ENCODE measurements around the gene ADSS1.

The ADSS1 gene

DNA sequence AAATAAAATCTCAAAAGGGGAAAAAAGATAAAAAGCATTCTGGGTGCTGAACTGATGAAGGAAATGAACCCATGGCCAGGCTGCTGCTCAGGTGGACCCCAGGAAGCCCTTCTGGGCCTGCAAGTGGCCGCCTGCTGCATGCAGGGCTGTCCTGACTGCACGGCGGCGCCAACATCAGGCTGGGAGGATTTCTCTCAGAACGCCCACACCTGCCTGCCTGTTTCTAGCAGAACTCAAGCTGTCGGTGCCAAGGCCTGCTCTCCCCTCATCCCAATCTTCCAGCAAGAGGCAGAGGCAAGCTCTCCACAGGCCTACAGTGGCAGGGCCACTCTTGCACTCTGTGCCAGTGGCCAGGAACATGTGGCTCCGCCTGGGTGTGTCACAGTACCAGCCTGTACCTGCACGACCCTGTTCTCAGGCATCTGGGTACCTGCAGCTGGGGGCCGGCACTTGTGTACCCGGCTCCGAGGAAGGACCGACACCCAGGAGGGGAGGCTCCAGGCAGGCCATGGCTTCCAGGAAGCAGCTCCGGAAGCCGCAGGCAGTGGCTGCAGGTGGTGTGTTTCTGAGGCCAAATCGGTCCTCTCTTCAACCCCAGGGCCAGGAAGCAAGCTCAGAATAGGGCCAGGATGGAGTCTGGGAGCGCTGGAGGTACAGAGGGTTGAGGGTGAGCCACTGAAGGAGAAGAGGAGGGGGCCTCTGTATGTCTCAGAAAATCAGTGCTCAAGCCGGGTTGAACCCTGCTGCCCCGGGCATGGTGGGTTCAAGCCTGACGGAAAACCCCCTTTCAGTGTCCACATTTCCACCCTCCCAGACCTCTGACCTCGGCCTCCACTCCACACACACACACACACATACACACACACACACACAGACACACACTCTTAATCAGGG is 37.2 kb upstream of the ADSS1 start:
- ChIA-PET POLR2A (no interaction called here), CTCF (interaction anchor here (1.0 to 1.4 kb wide), 2 partner anchors 11 to 22 kb away, joined by 3 read pairs; no protein-coding TSS in a partner anchor)
- TF ChIP-seq, protein P1, sequence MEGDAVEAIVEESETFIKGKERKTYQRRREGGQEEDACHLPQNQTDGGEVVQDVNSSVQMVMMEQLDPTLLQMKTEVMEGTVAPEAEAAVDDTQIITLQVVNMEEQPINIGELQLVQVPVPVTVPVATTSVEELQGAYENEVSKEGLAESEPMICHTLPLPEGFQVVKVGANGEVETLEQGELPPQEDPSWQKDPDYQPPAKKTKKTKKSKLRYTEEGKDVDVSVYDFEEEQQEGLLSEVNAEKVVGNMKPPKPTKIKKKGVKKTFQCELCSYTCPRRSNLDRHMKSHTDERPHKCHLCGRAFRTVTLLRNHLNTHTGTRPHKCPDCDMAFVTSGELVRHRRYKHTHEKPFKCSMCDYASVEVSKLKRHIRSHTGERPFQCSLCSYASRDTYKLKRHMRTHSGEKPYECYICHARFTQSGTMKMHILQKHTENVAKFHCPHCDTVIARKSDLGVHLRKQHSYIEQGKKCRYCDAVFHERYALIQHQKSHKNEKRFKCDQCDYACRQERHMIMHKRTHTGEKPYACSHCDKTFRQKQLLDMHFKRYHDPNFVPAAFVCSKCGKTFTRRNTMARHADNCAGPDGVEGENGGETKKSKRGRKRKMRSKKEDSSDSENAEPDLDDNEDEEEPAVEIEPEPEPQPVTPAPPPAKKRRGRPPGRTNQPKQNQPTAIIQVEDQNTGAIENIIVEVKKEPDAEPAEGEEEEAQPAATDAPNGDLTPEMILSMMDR (IDR thresholded peaks at IDR 0.05; ENCODE audit: control extremely low read depth, extremely low read depth, low read depth, missing control alignments), result no peak
- no peak for DNase-seq (ENCODE audit: extremely low spot score)

DNA sequence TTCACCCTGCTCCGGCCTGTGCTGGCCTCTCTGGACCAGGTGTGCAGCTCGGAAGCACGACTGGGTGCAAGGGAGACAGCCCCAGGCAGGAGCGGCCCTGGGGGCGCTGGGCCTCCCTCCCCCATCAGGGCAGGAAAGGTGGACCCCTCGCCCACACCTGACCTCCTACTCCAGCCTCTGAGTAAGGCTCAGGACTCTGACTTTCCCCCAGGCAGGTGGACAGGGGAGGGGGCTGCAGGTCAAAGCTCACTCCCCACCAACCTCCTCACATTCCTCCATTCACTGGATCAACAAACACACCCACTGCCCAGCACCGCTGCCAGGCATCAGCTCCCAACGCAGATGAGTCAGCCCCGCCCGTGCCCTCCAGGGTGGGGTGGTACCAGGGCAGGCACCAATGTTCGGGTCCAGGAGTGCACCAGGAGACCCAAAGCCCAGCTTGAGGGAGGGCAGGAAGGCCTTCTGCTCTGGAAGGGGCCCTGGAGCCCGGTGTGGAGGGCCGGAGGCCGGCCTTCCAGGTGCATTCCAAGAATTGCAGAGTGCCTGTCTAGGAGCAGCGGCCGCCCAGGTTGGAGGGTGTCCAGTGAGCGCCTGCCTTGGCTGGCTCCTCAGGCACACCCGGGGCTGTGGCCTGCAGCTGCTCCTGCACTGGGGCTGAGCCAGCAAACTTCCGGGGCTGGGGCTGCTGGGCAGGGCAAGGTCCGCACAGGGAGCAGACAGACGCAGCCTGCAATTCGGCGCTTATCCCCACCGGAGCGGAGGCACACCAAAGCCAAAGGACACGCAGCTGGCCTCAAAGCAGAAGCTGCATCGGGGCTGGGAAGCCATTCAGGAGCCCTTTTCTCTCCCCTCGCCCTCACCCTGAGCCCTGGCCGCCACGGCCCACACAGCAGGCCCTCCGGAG is 36.2 kb upstream of the ADSS1 start:
- CTCF ChIA-PET, result interaction anchor here (1.0 to 1.4 kb wide), 2 partner anchors 10 to 21 kb away, joined by 3 read pairs; no protein-coding TSS in a partner anchor
- TF ChIP-seq, protein P1 (IDR thresholded peaks at IDR 0.05; ENCODE audit: control extremely low read depth, extremely low read depth, low read depth, missing control alignments), result no peak
- no peak for DNase-seq (ENCODE audit: extremely low spot score)
- POLR2A ChIA-PET, result no interaction called here

DNA sequence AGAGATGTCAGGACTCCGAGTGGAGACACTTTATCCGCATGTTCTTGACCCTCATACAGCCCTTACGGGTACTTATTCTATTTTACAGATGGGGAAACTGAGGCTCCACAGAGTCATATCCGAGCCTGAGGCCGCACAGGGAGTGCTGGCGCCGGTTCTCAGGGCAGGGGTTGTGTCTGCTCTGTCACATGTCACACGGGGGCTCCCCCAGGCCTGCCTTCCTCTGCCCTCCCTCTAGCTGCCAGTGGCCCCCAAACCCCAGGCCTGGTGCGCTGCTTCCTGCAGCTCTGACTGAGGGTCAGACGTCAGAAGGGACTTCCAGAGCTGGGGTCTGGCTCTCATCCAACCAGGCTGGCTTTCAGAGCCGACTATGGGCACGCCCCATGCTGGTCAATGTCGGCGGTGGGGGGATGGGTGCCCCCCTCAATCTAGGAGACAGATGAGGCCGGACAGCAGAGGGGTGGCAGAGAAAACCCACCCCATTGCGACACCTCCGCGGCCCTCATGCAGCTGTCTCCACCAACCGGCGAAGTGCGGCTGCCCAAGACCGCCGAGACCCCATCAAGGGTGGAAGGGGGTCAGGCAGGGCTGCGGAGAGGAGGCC is 35.4 kb upstream of the ADSS1 start:
- no peak for DNase-seq (ENCODE audit: extremely low spot score)
- ChIA-PET CTCF (no interaction called here), POLR2A (interaction anchor here (0.5 kb wide), 1 partner anchor 12 kb away, joined by 7 read pairs; no protein-coding TSS in a partner anchor)
- TF ChIP-seq, protein P1 (IDR thresholded peaks at IDR 0.05; ENCODE audit: control extremely low read depth, extremely low read depth, low read depth, missing control alignments), result no peak

DNA sequence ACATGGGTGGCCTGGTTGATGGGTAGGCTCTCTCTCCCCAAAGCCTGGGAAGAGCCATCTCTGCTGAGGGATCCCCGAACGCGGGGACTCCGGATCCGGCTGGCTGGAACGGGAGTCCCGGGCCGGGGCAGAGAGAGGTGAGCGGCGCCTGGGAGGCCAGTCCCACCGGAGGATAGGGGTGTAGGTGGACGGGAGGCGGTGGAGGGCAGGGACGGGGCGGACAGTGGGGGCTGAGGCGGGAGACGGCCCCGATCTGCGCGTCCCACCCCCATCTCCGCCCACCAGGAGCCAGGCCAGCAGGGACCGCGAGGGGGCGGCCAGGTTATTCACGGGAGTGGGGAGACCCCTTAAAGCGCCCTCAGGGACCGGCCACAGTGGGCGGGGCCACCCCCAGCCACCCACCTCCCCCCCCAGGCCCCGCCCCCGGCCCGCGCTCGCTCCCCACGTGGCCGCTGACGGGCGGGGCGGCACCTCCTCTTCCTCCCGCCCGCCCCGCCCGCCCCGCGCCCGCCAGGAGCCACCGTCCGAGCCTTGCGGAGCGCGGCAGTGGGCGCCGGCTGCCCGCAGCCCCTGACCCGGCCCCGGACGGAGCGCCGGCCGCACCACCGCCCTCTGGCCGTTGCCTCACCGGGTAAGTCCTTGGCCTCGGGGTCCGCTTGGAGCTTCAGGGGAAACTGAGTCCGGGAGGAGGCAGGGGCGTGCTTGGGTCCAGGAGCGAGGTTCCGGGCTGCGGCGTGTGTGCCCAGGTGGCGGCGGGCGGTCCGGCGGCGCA is 34.7 kb upstream of the ADSS1 start, which contains the start of gene INF2:
Gene INF2, plus strand, starts transcription at position 510 of the 772 bp plus-strand sequence. CDS start 11,748 bp downstream, outside the sequence.
- ChIA-PET POLR2A (interaction anchor here (0.5 kb wide), 1 partner anchor 13 kb away, joined by 7 read pairs; no protein-coding TSS in a partner anchor), CTCF (interaction anchor here (1.3 to 2.4 kb wide), 2 partner anchors 8 to 19 kb away, joined by 5 to 9 read pairs; no protein-coding TSS in a partner anchor)
- TF ChIP-seq, protein P1 (IDR thresholded peaks at IDR 0.05; ENCODE audit: control extremely low read depth, extremely low read depth, low read depth, missing control alignments), result no peak
- DNase-seq (ENCODE audit: extremely low spot score), result peak; percentile 90

DNA sequence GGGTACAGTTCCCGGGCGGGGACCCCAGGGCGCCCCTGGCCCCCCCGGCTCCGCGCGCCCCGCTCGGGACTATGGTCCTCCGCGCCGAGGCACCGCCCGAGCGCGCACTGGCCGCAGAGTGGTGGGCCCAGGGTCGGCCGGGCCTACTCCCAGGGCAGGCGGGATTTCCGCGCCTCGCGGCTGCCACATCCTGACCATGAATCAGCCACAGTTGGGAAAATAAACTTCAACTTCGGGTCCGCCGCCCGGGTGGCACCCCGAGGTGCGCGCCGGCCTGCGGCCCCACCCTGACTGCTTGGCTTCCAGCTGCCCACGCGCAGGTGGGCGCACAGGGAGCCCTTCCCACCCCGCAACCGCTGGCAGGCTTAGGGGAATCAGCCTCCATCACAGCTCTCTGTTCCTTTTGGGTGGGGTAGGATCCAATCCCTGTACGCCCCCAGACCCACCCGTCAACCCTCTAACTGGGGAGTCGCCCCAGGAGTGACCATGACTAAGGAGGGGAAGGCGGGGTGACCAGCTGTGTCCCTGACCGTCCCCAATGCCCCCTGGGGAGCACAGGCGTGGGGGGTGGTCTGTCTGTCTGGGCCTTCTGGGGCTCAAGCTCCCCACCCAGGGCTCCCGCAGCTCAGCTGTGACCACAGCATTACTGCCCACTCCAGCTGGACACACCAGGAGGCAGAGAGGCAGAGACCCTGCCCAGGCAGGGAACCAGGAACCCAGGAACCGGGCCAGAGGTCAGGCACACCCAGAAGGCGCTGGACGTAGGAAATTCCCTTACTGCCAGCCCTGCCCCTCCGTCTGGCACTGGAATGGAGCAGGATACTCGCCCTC is 33.9 kb upstream of the ADSS1 start:
- ChIA-PET CTCF (interaction anchor here (1.3 to 2.4 kb wide), 2 partner anchors 9 to 19 kb away, joined by 5 to 9 read pairs; no protein-coding TSS in a partner anchor), POLR2A (no interaction called here)
- no peak for DNase-seq (ENCODE audit: extremely low spot score)
- TF ChIP-seq, protein P1 (IDR thresholded peaks at IDR 0.05; ENCODE audit: control extremely low read depth, extremely low read depth, low read depth, missing control alignments), result no peak

Measured in GM10248 (cell line).